Inflammatory macrophage (primary cell): ENCODE results near the gene VAC14.
A peak's percentile ranks its signal among the peaks of the same experiment; 100 is the strongest.

ENCODE experiments used
- DNase-seq, 2 donors: peaks; one replicate each; pipeline ENCODE4 v3.0.0-alpha.2; 2020 to 2022

VAC14 gene

GRCh38 chr16:70704586-70704985 lies 96.4 kb downstream of the VAC14 start:
- no peak for DNase-seq

- no peak for DNase-seq
These were observed 97.0 kb downstream of the VAC14 start for GRCh38 chr16:70703835-70704381.

GRCh38 chr16:70703041-70703834 lies 97.7 kb downstream of the VAC14 start:
- DNase-seq, result peak in 1 of 2 donors; percentile 27

GRCh38 chr16:70702624-70703023 lies 98.3 kb downstream of the VAC14 start:
- no peak for DNase-seq

GRCh38 chr16:70701998-70702397 lies 99.0 kb downstream of the VAC14 start:
- DNase-seq, result no peak

- DNase-seq, result no peak
These were observed 99.4 kb downstream of the VAC14 start for GRCh38 chr16:70701596-70701995.

- DNase-seq, result no peak
These were observed 99.9 kb downstream of the VAC14 start for GRCh38 chr16:70701036-70701435.

- DNase-seq, result peak in 1 of 2 donors; percentile 30
These were observed 100.6 kb downstream of the VAC14 start for GRCh38 chr16:70700101-70701020.

- DNase-seq, result no peak
These were observed 101.3 kb downstream of the VAC14 start for GRCh38 chr16:70699696-70700095.

GRCh38 chr16:70698901-70699300 lies 102.1 kb downstream of the VAC14 start:
- no peak for DNase-seq

- no peak for DNase-seq
These were observed 103.3 kb downstream of the VAC14 start for GRCh38 chr16:70697594-70698170.

- DNase-seq, result no peak
These were observed 103.9 kb downstream of the VAC14 start for GRCh38 chr16:70696952-70697593.

- DNase-seq, result no peak
These were observed 104.6 kb downstream of the VAC14 start for GRCh38 chr16:70696355-70696754.

- no peak for DNase-seq
These were observed 105.5 kb downstream of the VAC14 start for GRCh38 chr16:70695331-70696070.

- no peak for DNase-seq
These were observed 106.1 kb downstream of the VAC14 start for GRCh38 chr16:70694868-70695218.

- no peak for DNase-seq
These were observed 106.7 kb downstream of the VAC14 start for GRCh38 chr16:70694088-70694867.

GRCh38 chr16:70692873-70693671 lies 107.9 kb downstream of the VAC14 start:
- DNase-seq, result no peak

- DNase-seq, result no peak
These were observed 108.7 kb downstream of the VAC14 start for GRCh38 chr16:70692130-70692872.
